Glomerular endothelial cell (primary cell): ENCODE results near the gene RBMS3. TPM values are rescaled to one million over a fixed set of nuclear protein-coding genes. Genes with fewer than 3 reads are reported as not detected.
"Not testable (repeated sequence)": the region's sequence is repeated elsewhere in the genome, so short reads cannot be mapped to it uniquely, and the experiment has no call there.

Source experiments
- DNase-seq: peaks from one replicate; pipeline ENCODE4 v3.0.0-alpha.2; 2011; ENCODE audit warnings: low read depth, low spot score; ENCODE audit errors: extremely low read depth
- total RNA-seq: library from RNA; depleted of rRNA; stranded (reverse); fragments of >200 nt; gene quantifications from 2 replicates; pipeline ENCODE4 v1.2.3, GENCODE V29; 2015

The RBMS3 gene
- total RNA-seq, 1 donor from 2014 or later = 36.8 TPM

DNA sequence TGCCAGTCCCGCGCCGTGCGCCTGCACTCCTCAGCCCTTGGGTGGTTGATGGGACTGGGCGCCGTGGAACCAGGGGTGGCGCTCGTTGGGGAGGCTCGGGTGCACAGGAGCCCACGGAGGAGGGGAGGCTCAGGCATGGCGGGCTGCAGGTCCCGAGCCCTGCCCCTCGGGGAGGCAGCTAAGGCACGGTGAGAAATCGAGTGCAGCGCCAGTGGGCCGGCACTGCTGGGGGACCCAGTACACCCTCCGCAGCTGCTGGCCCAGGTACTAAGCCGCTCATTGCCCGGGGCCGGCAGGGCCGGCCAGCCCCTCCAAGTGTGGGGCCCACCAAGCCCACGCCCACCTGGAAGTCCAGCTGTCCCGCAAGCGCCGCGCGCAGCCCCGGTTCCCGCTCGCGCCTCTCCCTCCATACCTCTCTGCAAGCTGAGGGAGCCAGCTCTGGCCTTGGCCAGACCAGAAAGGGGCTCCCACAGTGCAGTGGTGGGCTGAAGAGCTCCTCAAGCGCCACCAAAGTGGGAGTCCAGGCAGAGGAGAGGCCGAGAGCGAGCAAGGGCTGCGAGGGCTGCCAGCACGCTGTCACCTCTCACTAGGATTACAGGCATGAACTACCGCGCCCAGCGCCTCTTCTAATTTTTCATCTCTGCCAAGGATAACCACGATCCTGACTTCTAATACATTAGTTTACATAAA lies 192.8 kb downstream of the RBMS3 start:
- DNase-seq = not testable (repeated sequence)

DNA sequence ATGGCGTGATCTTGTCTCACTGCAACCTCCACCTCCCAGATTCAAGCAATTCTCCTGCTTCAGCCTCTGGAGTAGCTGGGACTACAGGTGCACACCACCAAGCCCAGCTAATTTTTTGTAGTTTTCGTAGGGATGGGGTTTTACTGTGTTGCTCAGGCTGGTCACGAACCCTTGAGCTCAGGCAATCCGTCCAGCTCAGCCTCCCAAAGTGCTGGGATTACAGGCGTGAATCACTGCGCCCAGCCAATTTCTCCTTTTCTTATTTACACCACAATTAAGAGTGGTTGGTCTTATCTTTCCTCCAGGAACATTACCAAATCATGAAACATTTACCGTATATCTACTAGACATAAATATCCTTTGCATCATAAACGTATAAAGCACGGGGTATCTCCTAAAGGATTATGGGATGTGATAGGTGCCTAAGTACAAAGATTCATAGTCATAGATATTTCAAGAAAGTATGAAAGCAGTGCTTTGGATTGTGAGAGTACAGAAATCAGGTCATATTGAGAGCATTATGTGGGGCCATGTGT lies 194.5 kb downstream of the RBMS3 start:
- DNase-seq = no peak

DNA sequence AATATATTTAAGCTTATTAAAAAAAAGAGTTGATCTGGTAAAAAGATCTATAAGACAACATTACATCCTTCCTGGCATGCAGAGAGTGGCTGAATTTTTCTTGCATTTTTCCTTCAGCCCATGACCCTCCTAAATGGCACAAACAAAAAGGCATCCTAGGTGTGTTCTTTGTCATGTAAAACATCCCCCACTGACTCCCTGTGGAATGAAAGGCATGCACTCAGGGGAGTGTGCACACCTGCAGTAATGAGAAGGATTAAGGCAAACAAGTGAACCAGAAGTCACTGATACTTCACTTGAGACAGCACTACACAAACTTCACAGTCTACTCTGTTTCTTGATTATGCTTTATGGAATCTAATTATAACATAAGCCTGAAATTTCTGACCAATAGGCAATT lies 195.0 kb downstream of the RBMS3 start:
- DNase-seq = no peak

DNA sequence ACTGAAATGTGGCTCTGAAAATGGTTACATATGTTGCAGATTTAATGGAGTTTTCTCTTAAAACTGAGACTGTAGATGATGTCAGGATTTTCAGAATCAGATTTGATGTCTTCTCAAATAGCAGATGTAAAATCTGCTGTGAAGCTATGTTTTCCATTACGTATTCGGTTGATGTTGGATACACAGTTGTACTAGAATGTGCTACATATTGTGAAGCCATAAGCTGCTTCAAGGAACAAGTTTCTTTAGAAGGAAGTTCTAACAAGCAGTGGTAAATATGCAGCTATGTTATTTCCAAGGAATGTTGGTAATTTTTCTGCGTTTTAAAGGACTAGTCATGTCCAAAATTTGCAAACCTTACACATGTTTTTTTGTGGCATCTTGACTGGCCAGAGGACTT lies 197.7 kb downstream of the RBMS3 start:
- no peak for DNase-seq

DNA sequence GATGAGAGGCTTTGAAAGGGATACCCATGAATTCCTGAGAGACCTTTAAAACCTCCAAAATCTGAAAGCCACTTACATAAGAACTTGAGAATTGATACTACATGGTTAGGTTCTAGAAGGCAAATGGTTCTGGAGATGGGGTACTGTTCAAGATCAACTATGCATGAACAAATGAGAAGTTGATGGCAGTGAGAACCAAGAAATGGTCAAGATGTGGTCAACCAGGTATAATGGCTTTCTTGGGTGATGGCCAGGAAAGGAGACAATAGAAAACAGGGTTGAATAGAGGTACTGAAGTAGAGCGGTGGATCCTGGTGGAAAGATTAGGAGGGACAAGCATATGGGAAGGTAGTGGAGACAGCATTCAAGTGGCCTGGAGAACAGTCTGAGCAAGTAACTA lies 200.4 kb downstream of the RBMS3 start:
- DNase-seq = no peak

DNA sequence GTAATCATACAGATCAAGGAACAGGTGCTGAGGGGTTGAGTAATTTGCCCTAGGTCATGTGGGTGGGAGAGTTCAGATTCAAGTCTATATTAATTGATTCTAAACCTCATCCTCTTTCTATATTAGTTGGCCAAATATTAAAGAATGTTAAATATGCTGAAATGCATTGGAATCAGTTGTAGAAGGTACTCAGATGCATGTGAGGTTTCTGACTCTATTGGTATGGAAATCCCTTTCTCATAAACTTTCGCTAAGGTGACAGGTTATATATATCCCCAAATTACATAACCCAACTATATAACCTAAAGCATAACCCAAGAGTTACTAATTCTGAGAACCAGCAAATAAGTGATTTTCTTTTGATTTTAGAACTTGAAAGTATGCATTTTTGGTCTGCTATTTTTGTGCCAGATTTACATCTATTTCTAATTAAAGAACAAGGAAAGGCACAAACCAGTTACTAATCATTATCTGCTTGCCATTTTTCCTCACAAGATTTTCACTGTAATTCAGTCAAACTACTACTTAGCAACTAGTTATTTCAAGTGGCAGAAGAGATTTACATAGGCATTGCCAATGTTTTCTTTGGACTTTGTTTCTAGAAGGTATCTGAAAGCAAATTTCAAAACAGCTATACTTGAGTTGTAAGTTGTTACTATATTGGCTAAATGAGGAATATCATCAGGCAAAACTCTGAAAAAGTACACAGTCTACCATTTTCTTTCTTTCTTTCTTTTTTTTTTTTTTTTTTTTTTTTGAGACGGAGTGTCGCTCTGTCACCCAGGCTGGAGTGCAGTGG lies 201.3 kb downstream of the RBMS3 start:
- DNase-seq = no peak

DNA sequence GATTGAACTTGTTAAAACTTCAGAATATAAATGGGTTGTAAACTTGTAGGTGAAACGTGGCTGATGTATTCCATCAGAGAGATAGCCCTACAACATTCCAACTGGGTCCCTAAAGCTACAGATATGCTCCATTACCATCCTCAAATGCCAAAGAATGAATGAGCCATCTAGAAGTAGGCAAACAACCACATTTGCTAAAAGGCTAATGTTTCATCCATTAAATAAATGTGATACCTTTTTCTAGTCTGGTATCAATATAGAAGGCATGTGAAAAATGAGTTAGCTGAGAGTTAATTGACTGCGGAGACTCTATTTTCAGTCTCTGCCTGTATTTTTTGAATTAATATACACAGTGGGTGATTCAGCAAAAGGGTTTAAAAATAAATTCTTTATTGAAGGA lies 203.8 kb downstream of the RBMS3 start:
- no peak for DNase-seq

DNA sequence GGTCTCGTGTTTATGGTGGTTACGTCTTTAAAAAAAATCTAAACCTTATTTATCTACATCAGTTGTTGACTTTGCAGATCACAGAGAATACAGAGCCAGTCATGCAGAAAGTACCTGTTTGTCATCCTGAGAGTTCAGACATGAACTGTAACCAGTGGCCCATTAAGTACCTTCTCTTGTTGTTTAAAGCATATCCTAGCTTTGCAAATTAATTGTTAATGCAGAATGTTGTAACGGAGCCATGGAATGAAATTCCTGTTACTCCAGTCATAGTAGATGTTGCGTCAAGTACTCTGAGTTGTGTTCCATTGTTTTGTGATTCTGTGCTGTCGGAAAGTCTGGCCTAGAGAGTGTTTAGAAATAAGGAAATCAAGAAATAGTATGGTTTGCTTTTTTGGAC lies 205.2 kb downstream of the RBMS3 start:
- DNase-seq = no peak

DNA sequence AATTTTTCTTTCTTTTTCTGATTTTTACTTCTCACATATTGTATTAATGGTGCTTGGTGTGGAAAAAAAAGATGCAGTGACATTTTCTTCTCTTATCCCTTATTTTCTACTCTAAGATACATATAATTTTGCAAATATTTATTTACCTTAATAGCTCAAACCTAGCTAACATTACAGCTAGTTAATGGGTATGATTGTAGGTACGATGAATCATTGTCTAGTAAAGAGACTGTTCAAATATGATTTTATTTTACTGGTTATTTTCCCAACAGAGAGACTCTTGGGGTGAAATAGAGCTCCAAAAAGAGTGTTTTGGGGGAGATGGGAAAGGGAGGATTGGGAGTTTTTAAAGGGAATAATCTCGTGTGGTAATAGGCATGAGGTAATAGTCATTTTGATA lies 206.0 kb downstream of the RBMS3 start:
- no peak for DNase-seq

DNA sequence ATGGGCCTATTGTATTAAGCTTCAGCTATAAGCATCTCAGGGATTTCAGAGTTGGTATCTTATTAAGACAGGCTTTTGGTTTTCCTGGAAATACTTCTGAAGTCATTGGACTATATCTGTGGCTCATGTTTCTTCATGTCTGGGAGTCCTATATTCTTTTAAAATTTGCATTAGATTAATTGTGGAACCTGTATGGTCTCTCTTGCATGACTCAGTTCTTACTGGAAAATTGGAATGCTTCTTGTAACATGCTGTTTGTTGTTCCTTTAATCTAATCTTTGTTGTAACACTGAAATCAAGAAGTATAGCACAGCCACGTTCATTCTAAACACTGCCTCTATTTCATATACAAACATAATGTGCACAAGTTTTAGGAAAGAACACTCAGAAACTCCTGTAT lies 208.1 kb downstream of the RBMS3 start:
- DNase-seq = no peak

DNA sequence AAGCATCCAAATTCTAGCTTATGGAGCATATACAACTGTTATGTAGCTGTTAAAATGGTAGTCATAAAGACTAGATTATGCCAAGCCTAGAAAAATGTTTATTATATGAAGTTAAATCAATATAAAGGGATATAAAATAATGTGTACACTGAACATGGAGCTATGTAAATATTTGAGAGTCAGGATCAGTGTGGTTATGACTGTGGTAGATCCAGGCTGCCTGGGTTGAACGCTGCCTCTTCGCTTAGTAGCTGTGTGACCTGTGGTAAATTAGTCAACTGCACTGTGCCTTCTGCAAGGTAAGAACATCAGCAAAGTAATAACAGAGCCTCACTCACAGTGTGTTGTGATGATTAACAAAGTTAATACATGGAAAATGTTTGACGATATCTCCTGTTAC lies 212.2 kb downstream of the RBMS3 start:
- no peak for DNase-seq

DNA sequence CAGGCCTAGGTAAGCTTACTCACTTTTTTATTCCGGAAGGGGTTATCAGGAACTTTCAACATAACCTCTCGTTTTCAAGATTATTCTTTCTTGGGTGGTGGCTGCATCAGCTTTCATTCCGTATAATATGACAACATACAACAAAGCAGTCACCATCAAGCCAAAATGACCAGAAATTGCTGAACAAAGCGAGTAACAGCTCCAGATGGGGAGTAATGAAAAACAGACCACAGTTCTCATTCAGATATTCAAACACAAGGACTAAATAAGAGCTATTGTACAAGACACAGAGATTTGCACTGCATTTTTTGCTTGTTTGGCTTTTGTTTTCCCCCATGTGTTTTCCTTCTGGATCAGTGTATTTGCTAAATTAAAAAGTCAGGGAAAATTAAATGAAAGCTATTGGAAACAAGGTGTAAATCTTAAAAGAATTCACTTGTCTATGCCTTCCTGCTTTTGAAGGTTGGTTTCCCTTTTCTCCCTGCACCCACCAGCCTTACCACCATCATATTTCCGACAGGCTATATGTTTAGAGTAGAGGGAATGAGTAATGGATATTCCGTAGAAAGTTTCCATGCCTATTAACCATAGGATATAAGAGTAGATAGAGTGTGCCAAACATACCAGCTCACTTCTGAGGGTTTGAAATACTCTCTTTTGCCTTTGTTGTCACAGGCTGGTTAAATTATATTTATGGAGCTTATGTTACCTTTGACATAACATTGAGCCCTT lies 213.6 kb downstream of the RBMS3 start:
- no peak for DNase-seq

DNA sequence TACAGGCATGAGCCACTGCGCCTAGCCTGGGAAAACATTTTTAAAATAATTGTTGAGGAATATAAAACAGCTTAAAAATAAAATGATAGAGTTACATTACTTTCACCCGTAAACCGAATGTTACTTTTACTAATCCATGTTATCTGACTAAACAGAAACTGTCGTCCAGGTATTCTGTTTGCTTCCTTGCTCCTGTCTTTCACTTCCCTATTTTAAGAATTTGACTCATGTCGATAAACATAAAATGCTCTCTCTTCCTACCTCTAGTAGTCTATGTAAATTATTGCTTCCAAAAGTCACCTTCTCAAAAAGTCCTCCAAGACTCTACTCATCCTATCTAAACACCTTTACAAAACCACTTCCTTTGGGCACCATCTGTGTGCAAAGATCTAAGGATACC lies 216.4 kb downstream of the RBMS3 start:
- no peak for DNase-seq

DNA sequence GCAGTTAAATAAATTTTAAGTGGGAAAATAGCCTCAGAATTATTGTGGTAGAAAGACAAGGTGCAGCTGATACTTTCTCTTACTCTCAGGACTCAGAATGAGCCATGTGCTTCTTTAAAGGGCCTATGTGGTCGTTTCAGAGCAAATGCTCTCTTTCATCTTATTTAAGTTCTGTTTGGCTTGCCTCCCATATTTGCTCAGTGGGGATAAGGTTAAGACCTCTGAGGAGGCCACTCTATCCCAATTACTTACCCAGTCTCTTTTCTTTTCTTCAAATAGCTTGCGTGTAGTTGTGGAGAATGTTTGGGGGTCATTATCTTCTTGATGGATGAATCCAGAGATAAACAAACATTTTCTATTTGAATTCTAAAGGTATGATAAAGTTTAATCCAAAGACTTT lies 221.9 kb downstream of the RBMS3 start:
- DNase-seq = no peak

DNA sequence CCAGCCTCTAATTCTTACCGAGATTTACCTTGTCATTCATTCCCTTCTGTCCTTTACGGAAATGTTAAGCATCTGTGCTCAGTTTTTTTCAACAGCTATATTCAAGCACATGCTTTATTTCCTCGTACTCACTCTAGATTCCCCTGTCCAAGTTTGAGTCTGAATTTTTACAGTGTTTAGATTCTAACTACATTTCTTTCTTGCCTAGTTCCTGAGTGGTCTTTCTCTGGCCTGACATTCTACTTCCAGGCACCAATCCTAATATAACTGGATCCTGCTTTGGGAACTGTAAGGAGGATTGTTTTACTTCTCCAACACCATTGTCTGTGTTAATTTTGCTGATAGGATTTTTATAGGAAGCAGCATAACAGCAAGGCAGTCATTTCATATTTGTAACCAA lies 222.4 kb downstream of the RBMS3 start:
- DNase-seq = no peak

DNA sequence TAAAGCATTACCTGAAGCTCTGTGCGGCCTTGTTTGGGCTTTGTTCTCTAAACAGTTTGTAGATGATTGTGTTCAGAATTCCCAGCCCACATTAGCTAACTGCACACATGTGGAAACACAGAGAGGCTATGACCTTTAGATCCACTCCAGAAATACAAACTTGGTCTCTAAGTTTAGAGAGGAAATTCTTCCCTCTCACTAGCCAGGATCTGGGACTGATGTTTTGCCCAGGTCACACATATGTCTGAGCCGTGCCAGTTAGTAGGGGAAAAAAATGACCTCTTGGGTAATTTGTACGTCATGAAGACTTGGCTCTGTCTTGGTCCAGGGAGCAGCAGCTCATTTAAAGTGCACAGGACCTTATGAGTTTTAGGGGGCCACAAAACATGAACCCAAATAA lies 223.1 kb downstream of the RBMS3 start:
- no peak for DNase-seq

DNA sequence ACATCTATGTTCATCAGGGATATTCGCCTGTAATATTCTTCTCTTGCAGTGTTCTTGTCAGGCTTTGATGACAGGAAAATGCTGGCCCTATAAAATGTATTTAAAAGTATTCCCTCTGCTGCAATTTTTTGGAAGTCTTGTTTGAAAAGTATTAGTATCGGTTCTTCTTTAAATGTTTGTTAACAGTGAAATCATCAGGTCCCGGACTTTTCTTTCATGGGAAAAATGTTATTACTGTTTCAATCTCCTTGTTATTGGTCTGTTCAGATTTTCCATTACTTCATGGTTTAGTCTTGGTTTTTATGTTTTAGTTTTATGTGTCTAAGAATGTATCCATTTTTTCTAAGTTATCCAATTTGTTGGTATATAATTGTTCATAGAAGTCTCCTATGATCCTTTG lies 225.6 kb downstream of the RBMS3 start:
- no peak for DNase-seq

DNA sequence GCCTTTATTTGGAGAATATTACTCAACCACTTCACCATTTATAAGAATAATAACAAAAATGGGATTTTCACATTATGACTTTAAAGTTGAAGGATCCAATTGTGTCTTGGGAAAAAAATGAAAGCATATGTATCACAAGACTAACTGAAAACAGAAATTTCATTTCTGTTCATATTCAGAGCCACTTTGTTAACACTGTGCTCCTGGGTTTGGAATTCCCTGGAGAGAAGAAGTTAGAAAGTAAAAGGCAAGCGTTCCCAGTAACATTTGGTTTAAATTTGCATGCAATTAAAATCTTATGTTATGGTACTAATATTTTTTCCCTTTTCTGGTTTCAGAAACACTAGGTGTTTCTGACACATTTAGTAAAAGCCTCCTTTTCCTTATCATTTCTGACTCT lies 230.8 kb downstream of the RBMS3 start:
- no peak for DNase-seq

DNA sequence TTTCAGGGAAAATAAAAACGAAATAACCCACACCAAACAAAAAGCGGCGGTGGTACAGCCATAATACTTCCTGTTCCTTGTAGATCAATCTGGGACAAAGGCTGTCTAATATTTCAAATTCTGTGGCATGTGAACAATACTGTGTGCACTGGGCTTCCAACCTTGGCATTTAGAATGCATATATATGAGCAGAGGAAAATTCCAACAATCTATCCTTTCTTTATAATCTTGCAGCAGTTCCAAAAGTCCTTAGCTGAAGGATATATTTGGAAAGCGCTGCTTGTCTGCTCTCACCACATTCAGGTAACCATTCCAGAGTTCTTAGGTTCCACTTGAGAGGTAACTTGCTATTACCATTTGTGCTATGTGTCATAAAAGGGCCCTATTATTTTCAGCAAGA lies 231.8 kb downstream of the RBMS3 start:
- no peak for DNase-seq

DNA sequence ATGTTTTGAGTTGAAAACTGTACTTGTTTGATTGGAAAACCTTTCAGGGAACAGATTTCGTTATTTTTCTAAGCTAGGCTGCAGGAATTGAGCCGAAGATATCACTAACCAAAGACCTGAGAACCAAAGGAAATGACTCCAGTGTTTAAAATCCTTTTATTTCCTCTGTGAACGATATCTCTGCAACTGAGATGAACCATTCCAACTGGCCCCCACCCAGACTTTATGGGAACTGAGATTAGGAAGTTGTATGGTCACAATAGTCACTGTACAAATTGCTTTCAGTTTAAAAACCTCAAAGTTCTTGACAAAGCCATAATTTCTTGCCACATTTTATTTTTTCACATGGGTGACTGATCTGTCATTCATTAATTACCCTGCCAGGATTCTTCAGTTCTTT lies 232.4 kb downstream of the RBMS3 start:
- DNase-seq = no peak

DNA sequence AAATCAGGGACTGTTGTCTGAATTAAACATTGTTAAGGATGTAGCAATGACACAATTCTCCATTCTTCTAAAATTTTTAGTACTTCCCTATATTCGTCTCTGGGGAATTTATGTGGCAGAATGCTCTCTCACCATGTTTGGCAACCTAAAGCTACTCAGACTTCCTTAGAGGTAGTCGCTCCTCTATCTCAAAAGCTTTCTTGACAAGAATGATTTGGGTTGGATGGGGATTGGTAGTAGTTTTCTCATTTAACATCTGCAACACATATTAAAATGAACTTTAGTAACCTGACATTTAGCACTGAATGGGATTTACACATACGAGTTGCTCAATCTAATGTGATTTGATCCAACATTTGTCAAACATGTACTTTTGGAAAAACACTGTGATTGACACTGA lies 233.3 kb downstream of the RBMS3 start:
- DNase-seq = no peak

DNA sequence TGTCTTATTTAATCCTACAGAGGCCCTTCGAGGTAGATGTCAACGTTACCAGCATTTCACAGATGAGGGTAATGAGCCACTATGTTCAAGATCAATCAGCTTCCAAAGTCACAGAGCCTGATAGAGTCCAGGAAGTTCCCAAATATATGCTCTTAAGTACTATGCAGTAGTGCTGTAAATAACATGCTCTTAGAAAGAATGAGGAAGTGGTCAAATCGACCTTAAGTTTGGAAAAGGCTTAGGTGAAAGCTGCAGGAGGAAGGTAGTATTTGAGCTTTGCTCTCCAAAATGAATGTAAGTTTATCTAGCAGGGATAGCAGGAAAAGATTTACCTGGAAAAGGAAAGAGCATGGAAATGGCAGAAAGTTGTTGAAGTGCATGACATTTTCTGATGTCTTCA lies 234.0 kb downstream of the RBMS3 start:
- DNase-seq = no peak
